GM23338 (cell line): Measurements from ENCODE around the gene CCR4. TPM values are rescaled to one million over a fixed set of nuclear protein-coding genes. Genes with fewer than 3 reads are reported as not detected.

Experiments used
- ETS1 ChIP-seq: IDR thresholded peaks from 2 replicates; pipeline ENCODE4 v1.6.1; 2016; ENCODE audit warnings: antibody characterized with exemption
- POLR2AphosphoS5 ChIP-seq: IDR thresholded peaks from 2 replicates; pipeline ENCODE4 v1.6.1; 2016; ENCODE audit warnings: antibody characterized with exemption, low read depth
- REST ChIP-seq: IDR thresholded peaks from one replicate; pipeline ENCODE4 v1.6.1; 2018; ENCODE audit warnings: antibody characterized with exemption; ENCODE audit not compliant: unreplicated experiment
- STAT1 ChIP-seq: IDR thresholded peaks from one replicate; pipeline ENCODE4 v1.6.1; 2016; ENCODE audit warnings: antibody characterized with exemption; ENCODE audit not compliant: unreplicated experiment
- ZNF331 ChIP-seq: fragments of 250-450 bp; sonication (Bioruptor Pico); IDR thresholded peaks from 2 replicates; pipeline ENCODE4 v1.5.0; 2020; ENCODE audit warnings: low read depth, mild to moderate bottlenecking, moderate library complexity
- ZNF462 ChIP-seq: fragments of 250-450 bp; sonication (Bioruptor Pico); IDR thresholded peaks from 2 replicates; pipeline ENCODE4 v1.5.0; 2020; ENCODE audit warnings: mild to moderate bottlenecking, moderate library complexity
- polyA plus RNA-seq: library from polyadenylated mRNA; unstranded; fragments of >200 nt; fragmentation: Nextera tagmentation; extraction: Ambion mirVana; gene quantifications from 2 replicates; pipeline ENCODE4 v1.2.1, GENCODE V29; 2016
- total RNA-seq: library from RNA; depleted of rRNA; stranded (reverse); fragments of >200 nt; shearing (Covaris generic); gene quantifications from 2 replicates; pipeline ENCODE4 v1.2.3, GENCODE V29; 2014
- TF ChIP-seq, protein P1 (sequence below), 2 experiments: fragments of 200-600 bp in 1 of 2; sonication (generic) in 1 of 2; conservative IDR thresholded peaks; 2 replicates each; pipeline versions ENCODE4 v1.5.1 to v1.6.1; 2016 to 2017; ENCODE audit warnings: antibody characterized with exemption in 2 of 2, low read depth in 2 of 2, mild to moderate bottlenecking in 2 of 2, moderate library complexity in 1 of 2

Gene CCR4
- total and polyA plus RNA-seq, 2 experiments from 2014 or later: 0.10 to 0.35 TPM

DNA sequence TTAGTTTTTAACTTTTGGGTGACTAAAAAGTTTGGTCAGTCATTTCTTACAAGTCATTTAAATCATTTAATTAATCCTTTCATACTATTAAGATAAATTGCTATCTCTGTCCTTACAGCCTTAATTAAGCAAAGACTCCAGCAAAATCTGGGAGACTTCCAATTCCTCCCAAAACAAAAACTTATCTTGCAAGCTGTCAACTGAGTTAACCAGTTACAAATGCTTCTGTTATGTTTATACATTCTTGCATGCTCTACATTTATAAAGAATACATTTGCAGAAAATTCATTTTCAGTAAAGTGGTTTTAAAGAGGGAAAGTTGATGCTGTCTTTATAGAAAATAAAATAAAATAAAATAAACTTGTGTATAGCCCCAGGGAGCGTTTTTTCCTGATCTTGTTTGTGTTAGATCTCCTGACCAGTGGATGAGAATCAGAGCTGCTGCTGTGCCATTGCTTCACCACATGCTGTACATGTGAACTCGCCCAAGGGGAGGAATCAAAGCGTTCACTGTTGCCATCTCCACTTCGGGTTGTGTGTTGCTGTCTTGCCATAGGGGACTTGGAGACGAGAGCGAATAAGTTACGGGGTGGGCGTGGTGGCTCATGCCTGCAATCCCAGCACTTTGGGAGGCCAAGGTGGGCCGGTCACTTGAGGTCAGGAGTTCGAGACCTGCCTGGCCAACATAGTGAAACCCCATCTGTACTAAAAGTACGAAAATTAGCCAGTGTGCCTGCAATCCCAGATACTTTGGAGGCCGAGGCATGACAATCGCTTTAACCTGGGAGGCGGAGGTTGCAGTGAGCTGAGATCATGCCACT is 5.5 kb downstream of the CCR4 start (continued):
- TF ChIP-seq ZNF462 (CRISPR knock-in tag): no peak
- TF ChIP-seq STAT1: no peak
- no peak for TF ChIP-seq ZNF331 (CRISPR knock-in tag)
- no peak for TF ChIP-seq REST
- TF ChIP-seq ETS1: no peak
- TF ChIP-seq, protein P1, sequence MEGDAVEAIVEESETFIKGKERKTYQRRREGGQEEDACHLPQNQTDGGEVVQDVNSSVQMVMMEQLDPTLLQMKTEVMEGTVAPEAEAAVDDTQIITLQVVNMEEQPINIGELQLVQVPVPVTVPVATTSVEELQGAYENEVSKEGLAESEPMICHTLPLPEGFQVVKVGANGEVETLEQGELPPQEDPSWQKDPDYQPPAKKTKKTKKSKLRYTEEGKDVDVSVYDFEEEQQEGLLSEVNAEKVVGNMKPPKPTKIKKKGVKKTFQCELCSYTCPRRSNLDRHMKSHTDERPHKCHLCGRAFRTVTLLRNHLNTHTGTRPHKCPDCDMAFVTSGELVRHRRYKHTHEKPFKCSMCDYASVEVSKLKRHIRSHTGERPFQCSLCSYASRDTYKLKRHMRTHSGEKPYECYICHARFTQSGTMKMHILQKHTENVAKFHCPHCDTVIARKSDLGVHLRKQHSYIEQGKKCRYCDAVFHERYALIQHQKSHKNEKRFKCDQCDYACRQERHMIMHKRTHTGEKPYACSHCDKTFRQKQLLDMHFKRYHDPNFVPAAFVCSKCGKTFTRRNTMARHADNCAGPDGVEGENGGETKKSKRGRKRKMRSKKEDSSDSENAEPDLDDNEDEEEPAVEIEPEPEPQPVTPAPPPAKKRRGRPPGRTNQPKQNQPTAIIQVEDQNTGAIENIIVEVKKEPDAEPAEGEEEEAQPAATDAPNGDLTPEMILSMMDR (conservative IDR thresholded peaks at IDR 0.05; ENCODE audit: low read depth in 2 of 2): no peak
- TF ChIP-seq POLR2AphosphoS5: no peak
